ENCODE results near the gene ZNF330. TPM values are rescaled to one million over a fixed set of nuclear protein-coding genes. Genes with fewer than 3 reads are reported as not detected.

Gene ZNF330
- polyA plus RNA-seq, 2 of the 4 experiments (the other 2 are of a cell fraction), result 34.9 to 45.0 TPM

GRCh38 chr4:141241986-141242385 is 21.3 kb downstream of the ZNF330 start:
- FAIRE-seq, result no peak
- H3K4me2 ChIP-seq, result no peak overlapping the region
- CTCF ChIA-PET, result no interaction called here
- 76% methylated on average over 1 of the region's 1 CpG for WGBS (ENCODE audit: missing lambda C conversion rate)
- H3K9me3 ChIP-seq, result no peaks in the 10 kb centered on the region
- TF ChIP-seq RCOR1 (IDR thresholded peaks at IDR 0.05; ENCODE audit: low read depth, low read length) (no peak), ZNF302 (CRISPR knock-in tag; IDR thresholded peaks at IDR 0.05) (no peak), CBX8 (IDR thresholded peaks at IDR 0.05) (no peak), HOXA7 (CRISPR knock-in tag; IDR thresholded peaks at IDR 0.05) (no peak), NFE2L2 (conservative IDR thresholded peaks at IDR 0.05; ENCODE audit: low read length) (no peak)
- TF ChIP-seq, protein P1, sequence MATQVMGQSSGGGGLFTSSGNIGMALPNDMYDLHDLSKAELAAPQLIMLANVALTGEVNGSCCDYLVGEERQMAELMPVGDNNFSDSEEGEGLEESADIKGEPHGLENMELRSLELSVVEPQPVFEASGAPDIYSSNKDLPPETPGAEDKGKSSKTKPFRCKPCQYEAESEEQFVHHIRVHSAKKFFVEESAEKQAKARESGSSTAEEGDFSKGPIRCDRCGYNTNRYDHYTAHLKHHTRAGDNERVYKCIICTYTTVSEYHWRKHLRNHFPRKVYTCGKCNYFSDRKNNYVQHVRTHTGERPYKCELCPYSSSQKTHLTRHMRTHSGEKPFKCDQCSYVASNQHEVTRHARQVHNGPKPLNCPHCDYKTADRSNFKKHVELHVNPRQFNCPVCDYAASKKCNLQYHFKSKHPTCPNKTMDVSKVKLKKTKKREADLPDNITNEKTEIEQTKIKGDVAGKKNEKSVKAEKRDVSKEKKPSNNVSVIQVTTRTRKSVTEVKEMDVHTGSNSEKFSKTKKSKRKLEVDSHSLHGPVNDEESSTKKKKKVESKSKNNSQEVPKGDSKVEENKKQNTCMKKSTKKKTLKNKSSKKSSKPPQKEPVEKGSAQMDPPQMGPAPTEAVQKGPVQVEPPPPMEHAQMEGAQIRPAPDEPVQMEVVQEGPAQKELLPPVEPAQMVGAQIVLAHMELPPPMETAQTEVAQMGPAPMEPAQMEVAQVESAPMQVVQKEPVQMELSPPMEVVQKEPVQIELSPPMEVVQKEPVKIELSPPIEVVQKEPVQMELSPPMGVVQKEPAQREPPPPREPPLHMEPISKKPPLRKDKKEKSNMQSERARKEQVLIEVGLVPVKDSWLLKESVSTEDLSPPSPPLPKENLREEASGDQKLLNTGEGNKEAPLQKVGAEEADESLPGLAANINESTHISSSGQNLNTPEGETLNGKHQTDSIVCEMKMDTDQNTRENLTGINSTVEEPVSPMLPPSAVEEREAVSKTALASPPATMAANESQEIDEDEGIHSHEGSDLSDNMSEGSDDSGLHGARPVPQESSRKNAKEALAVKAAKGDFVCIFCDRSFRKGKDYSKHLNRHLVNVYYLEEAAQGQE (IDR thresholded peaks at IDR 0.05), result no peak
- TF ChIP-seq, protein P2, sequence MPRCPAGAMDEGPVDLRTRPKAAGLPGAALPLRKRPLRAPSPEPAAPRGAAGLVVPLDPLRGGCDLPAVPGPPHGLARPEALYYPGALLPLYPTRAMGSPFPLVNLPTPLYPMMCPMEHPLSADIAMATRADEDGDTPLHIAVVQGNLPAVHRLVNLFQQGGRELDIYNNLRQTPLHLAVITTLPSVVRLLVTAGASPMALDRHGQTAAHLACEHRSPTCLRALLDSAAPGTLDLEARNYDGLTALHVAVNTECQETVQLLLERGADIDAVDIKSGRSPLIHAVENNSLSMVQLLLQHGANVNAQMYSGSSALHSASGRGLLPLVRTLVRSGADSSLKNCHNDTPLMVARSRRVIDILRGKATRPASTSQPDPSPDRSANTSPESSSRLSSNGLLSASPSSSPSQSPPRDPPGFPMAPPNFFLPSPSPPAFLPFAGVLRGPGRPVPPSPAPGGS (IDR thresholded peaks at IDR 0.05), result no peak
- TF ChIP-seq, protein P3, sequence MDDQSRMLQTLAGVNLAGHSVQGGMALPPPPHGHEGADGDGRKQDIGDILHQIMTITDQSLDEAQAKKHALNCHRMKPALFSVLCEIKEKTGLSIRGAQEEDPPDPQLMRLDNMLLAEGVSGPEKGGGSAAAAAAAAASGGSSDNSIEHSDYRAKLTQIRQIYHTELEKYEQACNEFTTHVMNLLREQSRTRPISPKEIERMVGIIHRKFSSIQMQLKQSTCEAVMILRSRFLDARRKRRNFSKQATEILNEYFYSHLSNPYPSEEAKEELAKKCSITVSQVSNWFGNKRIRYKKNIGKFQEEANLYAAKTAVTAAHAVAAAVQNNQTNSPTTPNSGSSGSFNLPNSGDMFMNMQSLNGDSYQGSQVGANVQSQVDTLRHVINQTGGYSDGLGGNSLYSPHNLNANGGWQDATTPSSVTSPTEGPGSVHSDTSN (IDR thresholded peaks at IDR 0.05), result no peak
- no peak overlapping the region for H3K4me3 ChIP-seq
- no peak for ATAC-seq
- 0 out of 3 replicates have a peak, but pooled peaks cover 4% of the 10 kb centered on the region for H3K4me1 ChIP-seq
- POLR2A ChIA-PET, result no interaction called here
- no peak overlapping the region for H3K27ac ChIP-seq
- DNase-seq (ENCODE audit: low read depth in 1 of 2, low spot score in 1 of 2), result no peak

DNA sequence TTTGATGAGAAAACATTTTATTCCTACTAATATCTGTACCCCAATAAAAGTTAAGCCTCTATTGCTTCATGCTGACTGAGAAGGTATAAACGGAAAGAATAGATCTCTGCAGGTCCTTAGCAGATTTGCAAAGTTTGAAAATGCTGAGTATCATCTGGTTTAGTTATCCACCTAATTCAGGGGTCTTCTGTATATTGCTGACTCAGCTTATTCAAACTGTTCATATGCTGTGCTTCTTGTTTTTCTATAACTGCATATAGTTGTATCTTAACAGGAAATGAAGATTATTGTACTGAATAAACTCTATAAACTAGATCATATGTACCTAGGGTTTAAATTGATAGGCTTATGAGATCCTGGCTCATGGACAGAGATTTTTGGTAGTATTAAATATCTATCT is 23.7 kb downstream of the ZNF330 start:
- ATAC-seq (no peak), FAIRE-seq (no peak)

DNA sequence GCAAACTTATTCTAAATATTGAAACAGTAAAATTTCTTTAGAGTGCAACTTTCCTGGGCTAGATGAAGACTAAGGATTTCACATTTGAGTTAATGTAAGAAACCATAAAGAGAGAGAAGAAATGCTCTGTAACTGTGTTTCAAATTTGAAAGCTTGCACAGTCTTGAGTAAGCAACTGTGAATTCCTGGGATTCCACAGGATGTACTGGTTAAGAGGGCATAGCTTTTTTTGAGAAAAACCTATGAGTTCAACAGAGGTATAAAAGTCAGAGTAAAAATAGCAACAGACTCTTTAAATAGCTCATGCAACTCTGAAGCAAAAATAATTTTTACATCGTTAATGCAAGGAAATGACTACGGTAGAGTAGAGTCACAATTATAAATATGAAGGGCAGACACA is 25.5 kb downstream of the ZNF330 start:
- Histone ChIP-seq H3K9me3 (no peaks in the 10 kb centered on the region), H3K4me1 (0 out of 3 replicates have a peak, but pooled peaks cover 4% of the 10 kb centered on the region), H3K27ac (no peak overlapping the region), H3K4me2 (no peak overlapping the region), H3K4me3 (no peak overlapping the region)
- 50% methylated on average over 2 of the region's 2 CpGs for WGBS (ENCODE audit: missing lambda C conversion rate)
- ChIA-PET POLR2A (no interaction called here), CTCF (no interaction called here)
- ATAC-seq (no peak), FAIRE-seq (no peak), DNase-seq (ENCODE audit: low read depth in 1 of 2, low spot score in 1 of 2) (no peak)
- TF ChIP-seq, protein P1 (IDR thresholded peaks at IDR 0.05), result no peak
- TF ChIP-seq KDM5A (IDR thresholded peaks at IDR 0.05), result no peak

More for the DNA sequence above, 23.7 kb downstream of the ZNF330 start:
- ChIA-PET CTCF (no interaction called here), POLR2A (no interaction called here)
- 68% methylated on average over 1 of the region's 1 CpG for WGBS (ENCODE audit: missing lambda C conversion rate)
- DNase-seq (ENCODE audit: low read depth in 1 of 2, low spot score in 1 of 2), result no peak
- Histone ChIP-seq H3K9me3 (no peaks in the 10 kb centered on the region), H3K4me2 (no peak overlapping the region), H3K4me1 (0 out of 3 replicates have a peak, but pooled peaks cover 4% of the 10 kb centered on the region), H3K4me3 (no peak overlapping the region), H3K27ac (no peak overlapping the region)
- TF ChIP-seq USF2 (IDR thresholded peaks at IDR 0.05) (no peak), MAFK (IDR thresholded peaks at IDR 0.05; ENCODE audit: partially characterized antibody) (peak; percentile 97), ESRRA (IDR thresholded peaks at IDR 0.05; ENCODE audit: borderline replicate concordance, low read length) (no peak), RFX5 (IDR thresholded peaks at IDR 0.05) (no peak)
